Measurements from ENCODE around the gene ASGR2. TPM values are rescaled to one million over a fixed set of nuclear protein-coding genes. Genes with fewer than 3 reads are reported as not detected.

The ASGR2 gene
- total RNA-seq, 1 experiment from 2014 or later: 0.13 TPM

DNA sequence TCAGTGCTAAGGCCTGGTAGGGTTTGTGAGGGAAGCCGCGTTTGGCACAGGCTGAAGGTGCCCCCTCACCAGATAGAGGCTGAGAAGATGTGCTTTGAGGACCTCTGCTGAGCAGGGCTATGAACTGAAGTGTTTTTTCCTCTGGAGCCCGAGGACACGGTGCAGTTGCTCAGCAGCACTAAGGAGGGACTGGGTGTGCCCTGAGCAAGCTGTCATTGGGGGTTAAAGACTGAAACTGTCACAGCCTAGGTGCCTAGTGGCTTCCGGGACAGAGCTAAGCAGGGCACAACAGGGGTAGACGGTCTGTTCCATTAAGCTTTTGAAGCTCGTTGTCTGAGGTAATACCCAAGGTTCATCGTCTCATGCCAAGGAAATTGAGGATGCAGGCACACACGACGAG, 24.8 kb upstream of the ASGR2 start (continued):
- TF ChIP-seq, protein P1, sequence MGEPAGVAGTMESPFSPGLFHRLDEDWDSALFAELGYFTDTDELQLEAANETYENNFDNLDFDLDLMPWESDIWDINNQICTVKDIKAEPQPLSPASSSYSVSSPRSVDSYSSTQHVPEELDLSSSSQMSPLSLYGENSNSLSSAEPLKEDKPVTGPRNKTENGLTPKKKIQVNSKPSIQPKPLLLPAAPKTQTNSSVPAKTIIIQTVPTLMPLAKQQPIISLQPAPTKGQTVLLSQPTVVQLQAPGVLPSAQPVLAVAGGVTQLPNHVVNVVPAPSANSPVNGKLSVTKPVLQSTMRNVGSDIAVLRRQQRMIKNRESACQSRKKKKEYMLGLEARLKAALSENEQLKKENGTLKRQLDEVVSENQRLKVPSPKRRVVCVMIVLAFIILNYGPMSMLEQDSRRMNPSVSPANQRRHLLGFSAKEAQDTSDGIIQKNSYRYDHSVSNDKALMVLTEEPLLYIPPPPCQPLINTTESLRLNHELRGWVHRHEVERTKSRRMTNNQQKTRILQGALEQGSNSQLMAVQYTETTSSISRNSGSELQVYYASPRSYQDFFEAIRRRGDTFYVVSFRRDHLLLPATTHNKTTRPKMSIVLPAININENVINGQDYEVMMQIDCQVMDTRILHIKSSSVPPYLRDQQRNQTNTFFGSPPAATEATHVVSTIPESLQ (CRISPR knock-in tag; IDR thresholded peaks at IDR 0.05): no peak

DNA sequence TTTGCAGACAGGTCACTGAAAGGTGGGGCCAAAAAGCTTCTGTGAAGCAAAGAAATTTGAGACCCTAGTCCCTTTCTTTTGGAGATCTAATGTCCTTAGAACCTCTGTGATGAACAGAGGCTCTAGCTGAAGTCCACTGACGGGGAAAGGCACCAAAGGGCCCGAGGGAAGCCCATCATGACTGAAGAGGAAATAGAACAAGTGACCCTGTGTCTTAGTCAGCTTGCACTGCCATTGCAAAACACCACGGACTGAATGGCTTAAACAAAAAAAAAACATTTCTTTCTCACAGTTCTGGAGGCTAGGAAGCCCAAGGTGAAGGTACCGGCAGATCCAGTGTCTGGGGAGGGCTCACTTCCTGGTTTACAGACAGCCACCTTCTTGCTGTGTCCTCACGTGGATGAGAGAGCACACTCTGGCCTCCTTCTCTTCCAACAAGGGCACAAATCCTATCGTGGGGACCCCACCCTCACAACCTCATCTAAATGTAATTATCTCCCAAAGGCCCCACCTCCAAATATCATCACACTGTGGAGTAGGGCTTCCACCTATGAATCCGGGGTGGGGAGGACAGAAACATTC, 24.3 kb upstream of the ASGR2 start:
- DNase-seq (ENCODE audit: low spot score): no peak
- TF ChIP-seq TEAD4 (CRISPR knock-in tag; IDR thresholded peaks at IDR 0.05): no peak
- TF ChIP-seq KAT7 (CRISPR knock-in tag; IDR thresholded peaks at IDR 0.05; ENCODE audit: borderline replicate concordance): no peak
- no peak for TF ChIP-seq OVOL2 (CRISPR knock-in tag; IDR thresholded peaks at IDR 0.05; ENCODE audit: borderline replicate concordance)
- TF ChIP-seq, protein P2, sequence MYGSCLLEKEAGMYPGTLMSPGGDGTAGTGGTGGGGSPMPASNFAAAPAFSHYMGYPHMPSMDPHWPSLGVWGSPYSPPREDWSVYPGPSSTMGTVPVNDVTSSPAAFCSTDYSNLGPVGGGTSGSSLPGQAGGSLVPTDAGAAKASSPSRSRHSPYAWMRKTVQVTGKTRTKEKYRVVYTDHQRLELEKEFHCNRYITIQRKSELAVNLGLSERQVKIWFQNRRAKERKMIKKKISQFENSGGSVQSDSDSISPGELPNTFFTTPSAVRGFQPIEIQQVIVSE (CRISPR knock-in tag; IDR thresholded peaks at IDR 0.05; ENCODE audit: borderline replicate concordance): no peak
- no peak for TF ChIP-seq NR3C1 (CRISPR knock-in tag; conservative IDR thresholded peaks at IDR 0.05; ENCODE audit: low read depth)
- TF ChIP-seq NR2C2 (CRISPR knock-in tag; IDR thresholded peaks at IDR 0.05): no peak
- TF ChIP-seq, protein P3, sequence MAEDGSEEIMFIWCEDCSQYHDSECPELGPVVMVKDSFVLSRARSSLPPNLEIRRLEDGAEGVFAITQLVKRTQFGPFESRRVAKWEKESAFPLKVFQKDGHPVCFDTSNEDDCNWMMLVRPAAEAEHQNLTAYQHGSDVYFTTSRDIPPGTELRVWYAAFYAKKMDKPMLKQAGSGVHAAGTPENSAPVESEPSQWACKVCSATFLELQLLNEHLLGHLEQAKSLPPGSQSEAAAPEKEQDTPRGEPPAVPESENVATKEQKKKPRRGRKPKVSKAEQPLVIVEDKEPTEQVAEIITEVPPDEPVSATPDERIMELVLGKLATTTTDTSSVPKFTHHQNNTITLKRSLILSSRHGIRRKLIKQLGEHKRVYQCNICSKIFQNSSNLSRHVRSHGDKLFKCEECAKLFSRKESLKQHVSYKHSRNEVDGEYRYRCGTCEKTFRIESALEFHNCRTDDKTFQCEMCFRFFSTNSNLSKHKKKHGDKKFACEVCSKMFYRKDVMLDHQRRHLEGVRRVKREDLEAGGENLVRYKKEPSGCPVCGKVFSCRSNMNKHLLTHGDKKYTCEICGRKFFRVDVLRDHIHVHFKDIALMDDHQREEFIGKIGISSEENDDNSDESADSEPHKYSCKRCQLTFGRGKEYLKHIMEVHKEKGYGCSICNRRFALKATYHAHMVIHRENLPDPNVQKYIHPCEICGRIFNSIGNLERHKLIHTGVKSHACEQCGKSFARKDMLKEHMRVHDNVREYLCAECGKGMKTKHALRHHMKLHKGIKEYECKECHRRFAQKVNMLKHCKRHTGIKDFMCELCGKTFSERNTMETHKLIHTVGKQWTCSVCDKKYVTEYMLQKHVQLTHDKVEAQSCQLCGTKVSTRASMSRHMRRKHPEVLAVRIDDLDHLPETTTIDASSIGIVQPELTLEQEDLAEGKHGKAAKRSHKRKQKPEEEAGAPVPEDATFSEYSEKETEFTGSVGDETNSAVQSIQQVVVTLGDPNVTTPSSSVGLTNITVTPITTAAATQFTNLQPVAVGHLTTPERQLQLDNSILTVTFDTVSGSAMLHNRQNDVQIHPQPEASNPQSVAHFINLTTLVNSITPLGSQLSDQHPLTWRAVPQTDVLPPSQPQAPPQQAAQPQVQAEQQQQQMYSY (CRISPR knock-in tag; IDR thresholded peaks at IDR 0.05): no peak
- no peak for TF ChIP-seq GABPB1 (CRISPR knock-in tag; IDR thresholded peaks at IDR 0.05)
- no peak for TF ChIP-seq JUN (CRISPR knock-in tag; IDR thresholded peaks at IDR 0.05)
- TF ChIP-seq CREM (CRISPR knock-in tag; IDR thresholded peaks at IDR 0.05): no peak
- no peak for TF ChIP-seq NFE2L1 (CRISPR knock-in tag; IDR thresholded peaks at IDR 0.05)
- TF ChIP-seq, protein P4, sequence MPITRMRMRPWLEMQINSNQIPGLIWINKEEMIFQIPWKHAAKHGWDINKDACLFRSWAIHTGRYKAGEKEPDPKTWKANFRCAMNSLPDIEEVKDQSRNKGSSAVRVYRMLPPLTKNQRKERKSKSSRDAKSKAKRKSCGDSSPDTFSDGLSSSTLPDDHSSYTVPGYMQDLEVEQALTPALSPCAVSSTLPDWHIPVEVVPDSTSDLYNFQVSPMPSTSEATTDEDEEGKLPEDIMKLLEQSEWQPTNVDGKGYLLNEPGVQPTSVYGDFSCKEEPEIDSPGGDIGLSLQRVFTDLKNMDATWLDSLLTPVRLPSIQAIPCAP (CRISPR knock-in tag; IDR thresholded peaks at IDR 0.05): no peak
- no peak for TF ChIP-seq ETV6 (CRISPR knock-in tag; IDR thresholded peaks at IDR 0.05)
- ChIA-PET POLR2A (no interaction called here), CTCF (interaction anchor here (0.8 to 6.1 kb wide), 8 partner anchors 10 to 115 kb away, joined by 3 to 105 read pairs (median 7); no protein-coding TSS in a partner anchor)
- Mint-ChIP-seq H3K4me1 (peaks cover 56% of the 10 kb centered on the region), H3K9me3 (no peaks in the 10 kb centered on the region), H3K27me3 (ENCODE audit: low read depth) (peaks cover 36% of the 10 kb centered on the region), H3K36me3 (no peaks in the 10 kb centered on the region), H3K27ac (no peak overlapping the region), H3K4me3 (no peak overlapping the region)
- no peak for ATAC-seq

DNA sequence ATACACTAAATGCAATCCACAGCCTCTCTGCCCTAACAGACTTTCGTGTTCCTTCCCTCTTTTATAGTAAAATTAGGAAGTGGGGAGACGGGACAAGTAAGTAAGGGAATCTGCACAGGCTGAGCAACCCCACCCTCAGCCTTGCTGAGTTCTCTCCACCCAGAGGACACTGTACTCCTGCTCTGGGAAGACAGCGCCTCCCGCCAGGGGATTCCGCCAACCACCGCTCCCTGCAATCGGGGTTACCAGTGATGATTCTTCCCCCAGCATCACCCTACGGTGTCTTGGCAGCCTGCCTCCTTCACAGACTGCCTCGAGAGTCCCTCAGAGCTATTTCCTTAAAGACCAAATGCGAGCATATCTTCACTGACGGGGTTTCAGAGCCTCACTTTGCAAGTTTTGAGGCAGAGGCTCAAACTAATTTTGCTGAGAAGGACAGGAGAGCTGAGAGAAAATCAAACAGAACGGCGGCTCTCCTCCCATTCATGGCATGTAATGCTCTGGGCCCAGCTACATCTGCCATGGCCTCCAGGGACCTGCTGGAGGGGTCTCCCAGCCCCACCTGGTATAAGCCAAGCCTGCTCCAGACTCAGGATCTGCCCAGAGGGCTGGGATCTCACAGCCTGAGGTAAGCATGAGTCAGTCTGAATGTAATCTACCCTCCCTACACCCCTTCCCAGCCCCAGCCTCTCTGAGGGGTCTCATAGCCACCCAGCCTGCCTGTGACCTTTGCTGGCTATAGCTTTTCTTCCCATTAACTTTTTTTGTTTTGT, 22.7 kb upstream of the ASGR2 start:
- DNase-seq (ENCODE audit: low spot score) (no peak), ATAC-seq (no peak)
- ChIA-PET POLR2A (no interaction called here), CTCF (interaction anchor here (0.5 to 6.1 kb wide), 19 partner anchors 7 to 464 kb away, joined by 3 to 105 read pairs (median 7); partner anchors contain the start of genes BCL6B, SLC16A11 and SLC16A13)
- no peak overlapping the region for H3K27ac Mint-ChIP-seq
- H3K4me1 Mint-ChIP-seq: peaks cover 65% of the 10 kb centered on the region
- H3K9me3 Mint-ChIP-seq: no peaks in the 10 kb centered on the region
- H3K4me3 Mint-ChIP-seq: no peak overlapping the region
- H3K36me3 Mint-ChIP-seq: no peaks in the 10 kb centered on the region
- peaks cover 43% of the 10 kb centered on the region for H3K27me3 Mint-ChIP-seq (ENCODE audit: low read depth)
- TF ChIP-seq, protein P5, sequence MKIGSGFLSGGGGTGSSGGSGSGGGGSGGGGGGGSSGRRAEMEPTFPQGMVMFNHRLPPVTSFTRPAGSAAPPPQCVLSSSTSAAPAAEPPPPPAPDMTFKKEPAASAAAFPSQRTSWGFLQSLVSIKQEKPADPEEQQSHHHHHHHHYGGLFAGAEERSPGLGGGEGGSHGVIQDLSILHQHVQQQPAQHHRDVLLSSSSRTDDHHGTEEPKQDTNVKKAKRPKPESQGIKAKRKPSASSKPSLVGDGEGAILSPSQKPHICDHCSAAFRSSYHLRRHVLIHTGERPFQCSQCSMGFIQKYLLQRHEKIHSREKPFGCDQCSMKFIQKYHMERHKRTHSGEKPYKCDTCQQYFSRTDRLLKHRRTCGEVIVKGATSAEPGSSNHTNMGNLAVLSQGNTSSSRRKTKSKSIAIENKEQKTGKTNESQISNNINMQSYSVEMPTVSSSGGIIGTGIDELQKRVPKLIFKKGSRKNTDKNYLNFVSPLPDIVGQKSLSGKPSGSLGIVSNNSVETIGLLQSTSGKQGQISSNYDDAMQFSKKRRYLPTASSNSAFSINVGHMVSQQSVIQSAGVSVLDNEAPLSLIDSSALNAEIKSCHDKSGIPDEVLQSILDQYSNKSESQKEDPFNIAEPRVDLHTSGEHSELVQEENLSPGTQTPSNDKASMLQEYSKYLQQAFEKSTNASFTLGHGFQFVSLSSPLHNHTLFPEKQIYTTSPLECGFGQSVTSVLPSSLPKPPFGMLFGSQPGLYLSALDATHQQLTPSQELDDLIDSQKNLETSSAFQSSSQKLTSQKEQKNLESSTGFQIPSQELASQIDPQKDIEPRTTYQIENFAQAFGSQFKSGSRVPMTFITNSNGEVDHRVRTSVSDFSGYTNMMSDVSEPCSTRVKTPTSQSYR (CRISPR knock-in tag; IDR thresholded peaks at IDR 0.05): no peak
- TF ChIP-seq ZNF138 (CRISPR knock-in tag; conservative IDR thresholded peaks at IDR 0.05) (no peak), KAT7 (CRISPR knock-in tag; IDR thresholded peaks at IDR 0.05; ENCODE audit: borderline replicate concordance) (no peak), TP53 (CRISPR knock-in tag; IDR thresholded peaks at IDR 0.05) (no peak), RELA (CRISPR knock-in tag; IDR thresholded peaks at IDR 0.05; ENCODE audit: borderline replicate concordance) (no peak), NFE2L1 (CRISPR knock-in tag; IDR thresholded peaks at IDR 0.05) (no peak), CBFB (CRISPR knock-in tag; IDR thresholded peaks at IDR 0.05; ENCODE audit: low read depth) (no peak)
- TF ChIP-seq, protein P2 (CRISPR knock-in tag; IDR thresholded peaks at IDR 0.05; ENCODE audit: borderline replicate concordance): no peak
- TF ChIP-seq, protein P6, sequence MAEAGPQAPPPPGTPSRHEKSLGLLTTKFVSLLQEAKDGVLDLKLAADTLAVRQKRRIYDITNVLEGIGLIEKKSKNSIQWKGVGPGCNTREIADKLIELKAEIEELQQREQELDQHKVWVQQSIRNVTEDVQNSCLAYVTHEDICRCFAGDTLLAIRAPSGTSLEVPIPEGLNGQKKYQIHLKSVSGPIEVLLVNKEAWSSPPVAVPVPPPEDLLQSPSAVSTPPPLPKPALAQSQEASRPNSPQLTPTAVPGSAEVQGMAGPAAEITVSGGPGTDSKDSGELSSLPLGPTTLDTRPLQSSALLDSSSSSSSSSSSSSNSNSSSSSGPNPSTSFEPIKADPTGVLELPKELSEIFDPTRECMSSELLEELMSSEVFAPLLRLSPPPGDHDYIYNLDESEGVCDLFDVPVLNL (CRISPR knock-in tag; IDR thresholded peaks at IDR 0.05; ENCODE audit: borderline replicate concordance, low read depth): no peak

All from WTC11 (cell line).